Naive thymus-derived CD8-positive, alpha-beta T cell (primary cell): ENCODE data around the gene RAB3IL1. TPM values are rescaled to one million over a fixed set of nuclear protein-coding genes. Genes with fewer than 3 reads are reported as not detected.
A peak's percentile ranks its signal among the peaks of the same experiment; 100 is the strongest.

Experiments
- ATAC-seq, 2 donors: fragments of 150-1000 bp; cut with Tn5 transposase in 1 of 2; sonication (Bioruptor Pico), chemical (Tn5 transposase) in 1 of 2; 1 replicate in 1 of 2; 2 replicates in 1 of 2; pipeline ENCODE4 v1.10.0; 2021; ENCODE audit warnings: mild to moderate bottlenecking in 2 of 2, moderate library complexity in 2 of 2
- POLR2A ChIA-PET: fragments of 350-600 bp; sonication (Branson Sonifier 250); formaldehyde crosslinking; loops from one replicate; lab custom pipeline; 2021; ENCODE audit warnings: antibody characterized with exemption; lab: Charles Lee
- DNase-seq, 10 donors: peaks; one replicate each; pipeline versions ENCODE4 v3.0.0 to v3.0.0-alpha.2; 2020 to 2022
- H3K27ac Mint-ChIP-seq, 10 donors: one replicate each; pipeline ENCODE4 v1.8.0; 2020 to 2022; ENCODE audit warnings: mild to moderate bottlenecking in 10 of 10, mixed read lengths in 10 of 10, moderate library complexity in 4 of 10, inconsistent platforms in 1 of 10
- H3K27me3 Mint-ChIP-seq, 5 donors: one replicate each; pipeline ENCODE4 v1.8.0; 2021 to 2022; ENCODE audit warnings: mixed read lengths in 5 of 5
- H3K36me3 Mint-ChIP-seq, 3 donors: one replicate each; pipeline ENCODE4 v1.8.0; 2020 to 2022; ENCODE audit warnings: mixed read lengths in 3 of 3, mild to moderate bottlenecking in 2 of 3, inconsistent platforms in 1 of 3
- H3K4me1 Mint-ChIP-seq, 4 donors: one replicate each; pipeline ENCODE4 v1.8.0; 2021 to 2022; ENCODE audit warnings: mixed read lengths in 4 of 4
- H3K4me3 Mint-ChIP-seq, 10 donors: one replicate each; pipeline ENCODE4 v1.8.0; 2020 to 2022; ENCODE audit warnings: mild to moderate bottlenecking in 10 of 10, mixed read lengths in 10 of 10, moderate library complexity in 6 of 10, inconsistent platforms in 1 of 10
- H3K9me3 Mint-ChIP-seq, 9 donors: one replicate each; pipeline ENCODE4 v1.8.0; 2020 to 2022; ENCODE audit warnings: mixed read lengths in 9 of 9, mild to moderate bottlenecking in 3 of 9, inconsistent platforms in 1 of 9, moderate library complexity in 1 of 9
- polyA plus RNA-seq, 3 donors: library from polyadenylated mRNA; unstranded; fragments of 300-500 nt; fragmentation: Illumina TruSeq; gene quantifications; one replicate each; pipeline ENCODE4 v1.2.3, GENCODE V29; 2021
- total RNA-seq, 8 experiments: library from RNA in 2 of 8; stranded (reverse) in 2 of 8; gene quantifications; one replicate each; pipeline ENCODE4 v1.2.3 and lab custom pipeline; 2021 to 2026

The RAB3IL1 gene
- total and polyA plus RNA-seq, 5 experiments from 2014 or later = 0.23 to 0.82 TPM; not detected in 3

- DNase-seq (no peak), ATAC-seq (no peak)
- POLR2A ChIA-PET = no interaction called here
- H3K4me1 Mint-ChIP-seq = no peaks in the 10 kb centered on the region
- H3K9me3 Mint-ChIP-seq = no peaks in the 10 kb centered on the region
- H3K4me3 Mint-ChIP-seq = no peak overlapping the region
- H3K27me3 Mint-ChIP-seq = no peaks in the 10 kb centered on the region
- no peaks in the 10 kb centered on the region for H3K36me3 Mint-ChIP-seq
- H3K27ac Mint-ChIP-seq = no peak overlapping the region
Observed at GRCh38 chr11:61863548-61864081, 53.8 kb downstream of the RAB3IL1 start.

- DNase-seq (no peak), ATAC-seq (no peak)
- Mint-ChIP-seq H3K36me3 (no peaks in the 10 kb centered on the region), H3K9me3 (no peaks in the 10 kb centered on the region), H3K4me1 (no peaks in the 10 kb centered on the region), H3K4me3 (no peak overlapping the region), H3K27me3 (no peaks in the 10 kb centered on the region), H3K27ac (no peak overlapping the region)
- POLR2A ChIA-PET = no interaction called here
Observed at GRCh38 chr11:61862714-61863547, 54.4 kb downstream of the RAB3IL1 start.

DNA sequence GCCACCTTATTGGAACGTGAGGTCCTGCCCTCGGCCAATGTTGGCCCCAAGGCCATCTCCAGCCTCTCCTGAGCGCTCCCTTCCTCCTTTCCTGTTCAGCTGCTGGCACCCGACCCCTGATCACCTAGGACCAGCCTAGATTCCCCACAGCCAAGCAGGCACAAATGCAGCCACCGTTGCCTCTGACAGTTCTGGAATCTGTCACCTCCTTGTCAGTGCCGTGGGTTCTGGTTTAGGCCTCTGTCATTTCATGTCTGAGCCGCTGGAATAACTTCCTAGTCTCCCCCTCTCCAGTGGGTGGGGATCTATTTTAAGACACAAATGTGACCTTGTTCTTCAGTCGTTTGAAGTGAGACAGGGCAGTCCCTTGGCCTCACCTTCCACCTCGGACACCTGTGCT is 55.7 kb downstream of the RAB3IL1 start:
- Mint-ChIP-seq H3K27me3 (no peaks in the 10 kb centered on the region), H3K27ac (no peak overlapping the region), H3K4me3 (no peak overlapping the region), H3K36me3 (no peaks in the 10 kb centered on the region), H3K4me1 (no peaks in the 10 kb centered on the region), H3K9me3 (no peaks in the 10 kb centered on the region)
- ATAC-seq = no peak
- POLR2A ChIA-PET = no interaction called here
- DNase-seq = no peak

DNA sequence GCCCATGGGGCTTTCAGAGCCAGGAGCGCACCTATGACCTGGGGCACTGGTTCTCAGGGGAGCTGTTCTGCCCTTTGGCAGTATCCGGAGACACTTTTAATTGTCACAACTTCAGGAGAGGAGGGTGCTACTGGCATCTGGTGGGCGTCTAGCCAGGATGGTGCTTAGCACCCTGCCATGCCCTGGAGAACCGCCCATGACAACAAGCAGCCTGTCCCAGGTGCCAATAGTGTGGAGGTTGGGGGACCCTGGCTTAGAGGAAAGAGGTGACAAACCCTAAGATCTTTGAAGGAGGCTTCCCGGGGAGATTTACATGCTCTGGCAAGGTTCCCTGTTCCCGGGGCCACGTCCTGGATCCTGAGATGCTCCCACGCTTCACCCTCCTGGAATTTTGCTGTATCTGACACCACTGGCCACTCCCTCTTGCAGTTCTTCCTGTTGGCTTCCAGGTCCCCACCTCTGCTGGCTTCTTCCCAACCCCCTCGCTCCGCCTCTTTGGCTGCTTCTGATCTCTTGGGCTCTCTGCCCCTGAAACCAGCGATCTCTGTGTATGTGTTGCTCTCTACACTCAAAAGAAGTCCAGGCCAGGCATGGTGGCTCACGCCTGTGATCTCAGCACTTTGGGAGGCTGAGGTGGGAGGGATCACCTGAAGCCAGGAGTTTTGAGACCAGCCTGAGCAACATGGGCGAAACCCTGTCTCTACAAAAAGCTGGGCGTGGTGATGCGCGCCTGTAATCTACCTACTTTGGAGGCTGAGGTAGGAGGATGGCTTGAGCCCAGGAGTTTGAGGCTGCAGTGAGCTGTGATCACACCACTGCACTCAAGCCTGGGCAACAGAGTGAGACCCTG is 57.1 kb downstream of the RAB3IL1 start:
- ATAC-seq = no peak
- DNase-seq = no peak
- Mint-ChIP-seq H3K27ac (peak overlapping the region in 2 of 10 donors; percentile 48 to 59), H3K4me3 (no peak overlapping the region), H3K4me1 (no peaks in the 10 kb centered on the region), H3K27me3 (no peaks in the 10 kb centered on the region), H3K9me3 (no peaks in the 10 kb centered on the region), H3K36me3 (no peaks in the 10 kb centered on the region)
- POLR2A ChIA-PET = no interaction called here

DNA sequence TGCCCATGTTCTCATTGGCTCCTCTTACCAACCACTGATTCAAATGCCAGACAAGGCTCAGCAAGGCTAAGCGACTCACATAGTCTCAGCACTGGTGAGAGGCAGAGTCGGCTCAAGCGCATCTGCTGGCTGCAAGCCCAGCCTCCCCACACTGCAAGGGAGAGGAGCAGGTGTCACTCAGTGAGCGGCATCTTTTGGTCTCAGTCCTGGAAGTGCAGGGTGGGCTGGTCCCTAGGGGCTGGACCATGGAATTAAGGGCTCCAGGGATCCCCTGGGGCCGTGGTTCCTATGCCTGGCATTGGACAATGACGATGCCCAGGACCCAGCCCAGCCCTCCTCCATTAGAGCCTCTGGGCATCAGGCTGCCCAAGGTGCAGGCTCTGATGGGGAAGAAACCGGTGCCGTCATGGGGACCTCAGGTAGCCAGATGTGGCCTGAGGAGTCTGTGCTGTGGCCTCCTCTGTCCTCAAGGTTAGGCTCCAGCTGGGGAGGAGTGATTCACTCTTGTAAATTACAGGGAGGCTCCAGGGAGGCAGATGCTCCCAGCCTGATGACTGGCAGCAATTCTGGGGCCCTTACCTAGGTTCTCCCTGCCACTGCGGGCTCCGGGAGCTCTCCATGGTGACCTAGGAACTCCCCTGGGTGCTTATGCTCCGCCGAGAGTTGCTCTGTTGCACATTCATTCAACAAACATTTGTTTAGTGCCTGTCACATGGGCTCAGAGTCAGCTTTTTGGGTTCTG is 61.3 kb downstream of the RAB3IL1 start:
- H3K36me3 Mint-ChIP-seq = no peaks in the 10 kb centered on the region
- ATAC-seq (no peak), DNase-seq (no peak)
- POLR2A ChIA-PET = no interaction called here
- H3K9me3 Mint-ChIP-seq = no peaks in the 10 kb centered on the region
- H3K4me3 Mint-ChIP-seq = no peak overlapping the region
- no peaks in the 10 kb centered on the region for H3K4me1 Mint-ChIP-seq
- no peaks in the 10 kb centered on the region for H3K27me3 Mint-ChIP-seq
- H3K27ac Mint-ChIP-seq = no peak overlapping the region

DNA sequence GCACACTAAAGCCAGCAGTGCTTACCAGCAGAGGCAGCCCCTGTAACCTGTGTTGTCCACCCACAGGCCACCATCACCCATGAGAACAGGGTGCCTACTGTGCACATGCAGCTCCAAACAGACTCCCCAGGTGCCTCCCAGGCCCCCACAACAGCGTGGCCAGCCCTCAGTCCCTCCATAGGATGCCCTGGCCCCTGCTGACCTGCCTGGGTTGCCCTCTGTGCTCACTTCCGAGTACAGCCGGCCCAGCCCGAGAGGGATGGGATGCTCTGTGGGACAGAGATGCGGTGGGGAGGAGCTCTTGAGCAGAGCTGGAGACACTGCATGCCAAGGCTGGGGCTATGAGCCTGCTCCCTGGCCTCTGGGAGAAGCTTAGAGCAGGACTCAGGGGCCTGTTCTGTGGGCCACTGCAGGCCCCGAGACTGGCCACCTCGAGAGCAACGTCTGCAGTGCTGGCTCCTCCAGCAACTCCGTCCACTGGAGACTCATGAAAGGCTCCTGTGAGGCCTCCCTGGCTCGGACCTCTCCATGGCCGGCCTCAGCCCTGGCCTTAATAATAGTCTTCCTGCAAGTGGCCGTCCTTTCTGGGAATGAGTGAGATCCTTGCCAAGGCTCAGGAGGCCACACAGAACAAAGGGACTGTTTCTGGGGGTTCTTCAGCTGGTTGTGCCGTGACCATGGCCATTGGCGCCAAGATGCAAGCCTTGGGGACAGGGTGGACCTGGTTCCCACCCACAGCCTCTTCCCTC is 62.2 kb downstream of the RAB3IL1 start:
- no peaks in the 10 kb centered on the region for H3K9me3 Mint-ChIP-seq
- ATAC-seq = no peak
- H3K27me3 Mint-ChIP-seq = no peaks in the 10 kb centered on the region
- POLR2A ChIA-PET = no interaction called here
- H3K4me3 Mint-ChIP-seq = no peak overlapping the region
- no peaks in the 10 kb centered on the region for H3K4me1 Mint-ChIP-seq
- H3K36me3 Mint-ChIP-seq = no peaks in the 10 kb centered on the region
- no peak for DNase-seq
- no peak overlapping the region for H3K27ac Mint-ChIP-seq

GRCh38 chr11:61854206-61854895 is 63.0 kb downstream of the RAB3IL1 start:
- no peaks in the 10 kb centered on the region for H3K9me3 Mint-ChIP-seq
- no peaks in the 10 kb centered on the region for H3K36me3 Mint-ChIP-seq
- H3K4me3 Mint-ChIP-seq = no peak overlapping the region
- no peak overlapping the region for H3K27ac Mint-ChIP-seq
- no peaks in the 10 kb centered on the region for H3K4me1 Mint-ChIP-seq
- POLR2A ChIA-PET = no interaction called here
- DNase-seq = no peak
- no peaks in the 10 kb centered on the region for H3K27me3 Mint-ChIP-seq
- no peak for ATAC-seq

DNA sequence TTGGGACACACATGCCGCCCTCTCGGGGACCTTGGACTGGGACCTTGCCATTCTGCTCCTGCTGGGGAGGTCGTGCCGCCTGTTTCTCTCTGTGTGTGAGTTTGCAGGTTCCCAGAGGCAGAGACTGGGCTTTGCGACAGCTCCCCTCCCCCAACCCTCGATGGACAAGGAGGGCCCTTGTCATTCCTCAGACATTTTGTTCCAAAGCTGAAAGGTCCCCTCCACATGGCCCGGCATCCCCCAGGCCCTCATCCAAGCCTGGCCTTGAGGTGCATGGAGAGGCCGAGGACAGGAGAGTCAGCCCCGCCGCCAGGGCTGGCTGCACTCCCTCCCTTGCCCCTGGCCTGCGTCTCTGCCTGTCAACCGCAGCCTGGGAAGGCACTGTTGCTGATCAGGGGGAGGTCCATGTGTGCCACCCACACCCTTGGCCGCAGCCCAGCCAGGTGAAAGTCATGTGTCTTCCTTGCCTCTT is 63.6 kb downstream of the RAB3IL1 start:
- H3K9me3 Mint-ChIP-seq = no peaks in the 10 kb centered on the region
- H3K4me3 Mint-ChIP-seq = no peak overlapping the region
- no peak overlapping the region for H3K27ac Mint-ChIP-seq
- ATAC-seq (no peak), DNase-seq (no peak)
- no peaks in the 10 kb centered on the region for H3K36me3 Mint-ChIP-seq
- H3K27me3 Mint-ChIP-seq = no peaks in the 10 kb centered on the region
- POLR2A ChIA-PET = interaction anchor here (1.0 kb wide), 1 partner anchor 23 kb away, joined by 3 read pairs; no protein-coding TSS in a partner anchor
- H3K4me1 Mint-ChIP-seq = no peaks in the 10 kb centered on the region

DNA sequence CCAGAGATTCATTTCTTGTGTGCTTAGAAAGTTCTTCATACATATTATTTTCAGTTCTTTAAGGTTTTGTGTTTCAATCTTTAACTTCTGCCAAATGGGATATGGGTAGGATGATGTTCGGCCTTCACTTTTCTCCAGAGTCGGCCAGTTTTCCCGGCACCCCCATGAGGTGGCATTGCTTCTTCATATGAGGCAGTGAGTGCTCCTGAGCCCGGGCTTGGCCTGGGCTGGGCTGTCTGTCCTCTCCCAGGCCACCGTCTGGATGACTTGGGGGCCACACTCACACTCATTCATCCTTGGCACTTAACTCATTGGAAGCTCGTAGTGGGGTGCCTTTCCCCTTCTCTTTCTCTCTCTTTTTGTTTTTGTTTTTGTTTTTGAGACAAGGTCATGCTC is 65.5 kb downstream of the RAB3IL1 start:
- no peak overlapping the region for H3K4me3 Mint-ChIP-seq
- no peaks in the 10 kb centered on the region for H3K4me1 Mint-ChIP-seq
- ATAC-seq (no peak), DNase-seq (no peak)
- H3K9me3 Mint-ChIP-seq = no peaks in the 10 kb centered on the region
- H3K27me3 Mint-ChIP-seq = no peaks in the 10 kb centered on the region
- H3K27ac Mint-ChIP-seq = peak overlapping the region in 1 of 10 donors; percentile 43
- POLR2A ChIA-PET = no interaction called here
- H3K36me3 Mint-ChIP-seq = no peaks in the 10 kb centered on the region

- Mint-ChIP-seq H3K4me1 (no peaks in the 10 kb centered on the region), H3K27me3 (no peaks in the 10 kb centered on the region), H3K27ac (no peak overlapping the region), H3K36me3 (no peaks in the 10 kb centered on the region), H3K4me3 (no peak overlapping the region), H3K9me3 (no peaks in the 10 kb centered on the region)
- DNase-seq (no peak), ATAC-seq (no peak)
- POLR2A ChIA-PET = no interaction called here
Observed at GRCh38 chr11:61851113-61851899, 66.1 kb downstream of the RAB3IL1 start.

DNA sequence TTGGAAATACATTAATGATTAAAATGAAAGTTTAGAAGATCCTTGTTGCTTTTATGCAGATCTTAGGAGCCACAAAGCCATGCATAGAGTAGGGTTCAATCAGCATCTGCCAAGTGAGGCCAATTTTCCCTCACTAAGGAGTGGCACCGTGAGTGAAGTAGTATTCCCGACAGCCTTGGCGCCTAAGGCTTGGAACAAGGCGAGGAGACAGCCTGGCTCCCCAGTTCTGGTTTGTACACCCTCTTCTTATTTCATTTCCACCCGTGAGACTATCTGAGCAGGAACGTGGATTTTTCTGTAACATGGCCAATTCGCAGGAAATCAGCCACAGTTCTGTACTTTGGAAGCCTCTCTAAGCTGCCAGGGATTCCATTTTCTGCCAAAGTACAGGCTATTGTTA is 66.7 kb downstream of the RAB3IL1 start:
- POLR2A ChIA-PET = no interaction called here
- ATAC-seq (no peak), DNase-seq (no peak)
- H3K4me1 Mint-ChIP-seq = no peaks in the 10 kb centered on the region
- no peaks in the 10 kb centered on the region for H3K36me3 Mint-ChIP-seq
- no peaks in the 10 kb centered on the region for H3K9me3 Mint-ChIP-seq
- peak overlapping the region in 1 of 10 donors; percentile 64 for H3K27ac Mint-ChIP-seq
- no peaks in the 10 kb centered on the region for H3K27me3 Mint-ChIP-seq
- H3K4me3 Mint-ChIP-seq = no peak overlapping the region
